HepG2 (cell line): Measurements from ENCODE around the gene C22orf39. TPM values are rescaled to one million over a fixed set of nuclear protein-coding genes. Genes with fewer than 3 reads are reported as not detected.

ENCODE experiments used
- ATAC-seq: fragments of 200-7000 bp; cut with Tn5 transposase; 3 replicates; pipeline ENCODE4 v1.9.1; 2020; ENCODE audit warnings: mild to moderate bottlenecking, moderate library complexity
- BruUV-seq: library from RNA; stranded (reverse); fragments of 400-500 nt; replicated peaks from 2 replicates; lab custom pipeline; 2021; lab: Mats Ljungman, UMichigan
- CTCF ChIA-PET: fragments of 300-600 bp; formaldehyde crosslinking; extraction: SDS; loops from one replicate; lab custom pipeline; 2021; ENCODE audit warnings: low total read pairs, inconsistent platforms, low intra/inter-chr PET ratio; lab: Yijun Ruan, JAX
- POLR2A ChIA-PET: fragments of 350-600 bp; sonication (Branson Sonifier 250); formaldehyde crosslinking; loops from one replicate; lab custom pipeline; 2020; ENCODE audit warnings: antibody characterized with exemption, inconsistent platforms; lab: Yijun Ruan, JAX
- DNase-seq: peaks from one replicate; pipeline ENCODE4 v3.0.0-alpha.2; 2015; ENCODE audit warnings: low spot score
- FAIRE-seq: peaks from 3 replicates; lab custom pipeline; 2011; peaks lifted over from hg19 to GRCh38; lab: Jason Lieb, UNC
- H2AFZ ChIP-seq: one replicate; pipeline ENCODE4 v1.6.1; 2011; ENCODE audit warnings: low read length, inconsistent platforms
- H3K27ac ChIP-seq: fragments of 300-600 bp; 3 replicates; pipeline ENCODE4 v1.8.0; 2011; ENCODE audit warnings: mixed run types, mild to moderate bottlenecking, mixed read lengths, low read length, inconsistent platforms; ENCODE audit not compliant: insufficient read depth; ENCODE audit errors: extremely low read length
- H3K27me3 ChIP-seq, 2 experiments: fragments of 200-600 bp in 1 of 2; 2 replicates in 1 of 2; 3 replicates in 1 of 2; pipeline versions ENCODE4 v1.6.0 to v1.8.0; 2011; ENCODE audit warnings: low read length in 2 of 2, mild to moderate bottlenecking in 2 of 2, moderate library complexity in 2 of 2, inconsistent platforms in 1 of 2; ENCODE audit not compliant: insufficient read depth in 2 of 2, control insufficient read depth in 1 of 2
- H3K36me3 ChIP-seq, 2 experiments: fragments of 200-600 bp in 1 of 2; replicated peaks in 1 of 2; 2 replicates in 1 of 2; 3 replicates in 1 of 2; pipeline versions ENCODE4 v1.5.1 to v1.8.0; 2011; ENCODE audit warnings: low read length in 2 of 2, inconsistent platforms in 1 of 2; ENCODE audit not compliant: insufficient read depth in 2 of 2, control insufficient read depth in 1 of 2
- H3K4me1 ChIP-seq: 2 replicates; pipeline ENCODE4 v1.5.1; 2012; ENCODE audit warnings: low read length, inconsistent platforms; ENCODE audit not compliant: insufficient read depth
- H3K4me2 ChIP-seq: 2 replicates; pipeline ENCODE4 v1.6.0; 2011; ENCODE audit warnings: low read depth, low read length, inconsistent platforms
- H3K4me3 ChIP-seq, 3 experiments: fragments of 200-600 bp in 1 of 3; sonication (generic), shearing (Covaris generic) in 1 of 3; replicated peaks in 1 of 3; 2 replicates each; pipeline ENCODE4 v1.5.1; 2011 to 2016; ENCODE audit warnings: low read length in 3 of 3, inconsistent platforms in 2 of 3, low read depth in 2 of 3, mild to moderate bottlenecking in 2 of 3, control low read depth in 1 of 3, mixed read lengths in 1 of 3; ENCODE audit not compliant: insufficient read depth in 1 of 3
- H3K79me2 ChIP-seq: one replicate; pipeline ENCODE4 v1.6.1; 2011; ENCODE audit warnings: low read length, inconsistent platforms; ENCODE audit not compliant: insufficient read depth
- H3K9ac ChIP-seq: 2 replicates; pipeline ENCODE4 v1.6.0; 2011; ENCODE audit warnings: mild to moderate bottlenecking, low read depth, low read length, inconsistent platforms; ENCODE audit not compliant: insufficient read depth
- H3K9me3 ChIP-seq: 2 replicates; pipeline ENCODE4 v1.5.1; 2012; ENCODE audit warnings: mild to moderate bottlenecking, low read length
- H4K20me1 ChIP-seq: 2 replicates; pipeline ENCODE4 v1.6.0; 2011; ENCODE audit warnings: inconsistent platforms, mild to moderate bottlenecking, low read length, moderate library complexity; ENCODE audit not compliant: insufficient read depth
- CHD2 ChIP-seq: IDR thresholded peaks from 2 replicates; pipeline ENCODE4 v1.6.1; 2011; ENCODE audit warnings: low read depth, low read length, improper control_type of control experiment
- CTCF ChIP-seq: sonication (generic); formaldehyde crosslinking; IDR thresholded peaks from 2 replicates; pipeline ENCODE4 v1.5.0; 2020; ENCODE audit warnings: mild to moderate bottlenecking, missing genetic modification reagents, moderate library complexity
- KLF16 ChIP-seq, 2 experiments: sonication (generic) in 1 of 2; formaldehyde crosslinking in 1 of 2; IDR thresholded peaks; 2 replicates each; pipeline versions ENCODE4 v1.6.1 to v1.8.0; 2016 to 2023; ENCODE audit warnings: missing genetic modification reagents in 2 of 2, missing compliant biosample characterization in 1 of 2
- TRAFD1 ChIP-seq: sonication (generic); formaldehyde crosslinking; IDR thresholded peaks from 2 replicates; pipeline ENCODE4 v1.5.1; 2020; ENCODE audit warnings: missing genetic modification reagents, mild to moderate bottlenecking, borderline replicate concordance
- ZBTB2 ChIP-seq: sonication (generic); formaldehyde crosslinking; IDR thresholded peaks from 2 replicates; pipeline ENCODE4 v1.8.0; 2022; ENCODE audit warnings: low read depth, missing genetic modification reagents
- ZBTB8A ChIP-seq: sonication (generic); formaldehyde crosslinking; IDR thresholded peaks from 2 replicates; pipeline ENCODE4 v1.4.0; 2020; ENCODE audit warnings: mild to moderate bottlenecking, low read depth, missing genetic modification reagents, borderline replicate concordance
- ZNF343 ChIP-seq: sonication (generic); formaldehyde crosslinking; IDR thresholded peaks from 2 replicates; pipeline ENCODE4 v1.4.0; 2020; ENCODE audit warnings: mild to moderate bottlenecking, missing genetic modification reagents
- ZNF784 ChIP-seq: sonication (generic); formaldehyde crosslinking; IDR thresholded peaks from 2 replicates; pipeline ENCODE4 v1.5.1; 2020; ENCODE audit warnings: missing genetic modification reagents, mild to moderate bottlenecking, borderline replicate concordance
- WGBS: methylation state at CpG from one replicate; pipeline ENCODE4 v1.1.6; 2017; ENCODE audit warnings: low lambda C conversion rate; 5-methylcytosine and 5-hydroxymethylcytosine counted together
- in situ Hi-C: cut with HindIII; loops from 2 replicates; pipeline ENCODE4 v1.10.0; 2017; ENCODE audit warnings: low pct_unique_long_range_greater_than_20kb; ENCODE audit not compliant: extremely low pct_ligation_motif_present
- intact Hi-C: fragments of 100-400 bp; cut with micrococcal nuclease; formaldehyde crosslinking; loops from one replicate; pipeline ENCODE4 v1.10.0; 2022; ENCODE audit not compliant: unreplicated experiment
- polyA plus RNA-seq, 8 experiments: library from polyadenylated mRNA; depleted of rRNA in 3 of 8; stranded (reverse) in 7 of 8; unstranded in 1 of 8; fragments of >200 nt; fragmentation: Illumina TruSeq in 4 of 8; extraction: Trizol in 4 of 8; gene quantifications; 2 replicates each; pipeline versions ENCODE4 v1.2.1 to v1.2.3, GENCODE V29; 2011 to 2016; ENCODE audit warnings: low read depth in 4 of 8, missing spikeins in 1 of 8, mixed read lengths in 1 of 8; ENCODE audit not compliant: insufficient read depth in 1 of 8
- total RNA-seq, 5 experiments: library from RNA; depleted of rRNA; stranded (reverse); fragments of >200 nt; fragmentation: Illumina TruSeq; extraction: Trizol; gene quantifications; 2 replicates each; pipeline ENCODE4 v1.2.3, GENCODE V29; 2016; ENCODE audit warnings: low read depth in 1 of 5

Gene C22orf39
- total and polyA plus RNA-seq, 2 of the 13 experiments (the other 11 are each of a cell fraction or from before 2014, with no cell fraction given) = 23.4 to 26.4 TPM

- ChIA-PET CTCF (no interaction called here), POLR2A (no interaction called here)
- intact Hi-C loops = loop anchor here (2.0 to 10.0 kb wide), 4 partner anchors 31 to 173 kb away; partner anchors contain the start of genes C22orf39 and HIRA
- BruUV-seq = no TSS peak
- H3K36me3 ChIP-seq = peaks cover 6 to 24% of the 10 kb centered on the region in 2 experiments
- no peak for ATAC-seq
- H3K4me3 ChIP-seq = peak overlapping the region; percentile 66 to 98 (median 97)
- no peaks in the 10 kb centered on the region for H3K9me3 ChIP-seq
- FAIRE-seq = no peak
- no peak overlapping the region for H2AFZ ChIP-seq
- H3K27ac ChIP-seq = peak overlapping the region; percentile 97
- 32% methylated on average over 5 of the region's 5 CpGs for WGBS
- H3K9ac ChIP-seq = peak overlapping the region; percentile 97
- TF ChIP-seq KLF16 (CRISPR knock-in tag; IDR thresholded peaks at IDR 0.05) (no peak), CTCF (CRISPR knock-in tag) (peak; percentile 30; the same call in 1 of the 2 replicates), ZNF784 (CRISPR knock-in tag) (no peak), TRAFD1 (CRISPR knock-in tag) (no peak), CHD2 (no peak), ZBTB2 (no peak), ZNF343 (CRISPR knock-in tag) (no peak), ZBTB8A (CRISPR knock-in tag) (no peak)
- TF ChIP-seq, all 625 proteins: peak for 1
- peaks cover 26% of the 10 kb centered on the region for H3K4me1 ChIP-seq
- H3K4me2 ChIP-seq = peak overlapping the region; percentile 83
- DNase-seq = peak; percentile 7
- H3K27me3 ChIP-seq = no peaks in the 10 kb centered on the region; a peak in 1 of 5 replicates
- peaks cover 52% of the 10 kb centered on the region for H3K79me2 ChIP-seq
- in situ Hi-C loops = loop anchor here (10.0 kb wide), 1 partner anchor 183 kb away; the partner anchor contains the start of gene CLTCL1
- H4K20me1 ChIP-seq = peaks cover 13% of the 10 kb centered on the region; the same call in 1 of the 2 replicates
Observed at GRCh38 chr22:19477321-19478044, 30.0 kb upstream of the C22orf39 start.
